ENCODE data around the gene COL20A1. TPM values are rescaled to one million over a fixed set of nuclear protein-coding genes. Genes with fewer than 3 reads are reported as not detected.

COL20A1 gene
- total RNA-seq, 1 experiment from 2014 or later: 0.23 TPM

- no TSS peak for BruUV-seq (replicated peaks)
- in situ Hi-C loops (cut with HindIII; ENCODE audit: low pct_unique_long_range_greater_than_20kb, low sequenced_read_pairs): no loop called here
- Histone ChIP-seq H3K4me3 (ENCODE audit: low read depth in 2 of 2, low read length in 2 of 2) (no peak overlapping the region), H3K27me3 (ENCODE audit: control insufficient read depth, insufficient read depth, low read length) (no peaks in the 10 kb centered on the region), H3K4me1 (ENCODE audit: control insufficient read depth, insufficient read depth, low read length) (peaks cover 3% of the 10 kb centered on the region; the same call in 1 of the 2 replicates), H3K27ac (ENCODE audit: low read length) (no peak overlapping the region), H3K36me3 (ENCODE audit: control insufficient read depth, insufficient read depth, low read length) (no peaks in the 10 kb centered on the region), H3K9me3 (ENCODE audit: control insufficient read depth, insufficient read depth, low read depth, low read length) (no peaks in the 10 kb centered on the region)
- ChIA-PET POLR2A (no interaction called here), CTCF (no interaction called here)
- TF ChIP-seq SIN3A (IDR thresholded peaks at IDR 0.05; ENCODE audit: borderline replicate concordance, insufficient read depth, low read depth, low read length): no peak
- no peak for TF ChIP-seq POLR2AphosphoS5 (IDR thresholded peaks at IDR 0.05; ENCODE audit: low read depth, low read length)
- TF ChIP-seq TCF7L2 (IDR thresholded peaks at IDR 0.05; ENCODE audit: low read depth, low read length): no peak
- TF ChIP-seq CTCF (IDR thresholded peaks at IDR 0.05): no peak
- TF ChIP-seq REST (IDR thresholded peaks at IDR 0.05; ENCODE audit: insufficient read depth in 1 of 2, low read depth in 2 of 2, low read length in 1 of 2): no peak
- DNase-seq (ENCODE audit: low read depth, low spot score): no peak
- ATAC-seq: no peak
- intact Hi-C loops (cut with micrococcal nuclease; ENCODE audit: unreplicated experiment): no loop called here
These were observed 13.9 kb downstream of the COL20A1 start for GRCh38 chr20:63306673-63307537.

GRCh38 chr20:63307538-63308217 lies 14.7 kb downstream of the COL20A1 start:
- in situ Hi-C loops (cut with HindIII; ENCODE audit: low pct_unique_long_range_greater_than_20kb, low sequenced_read_pairs): no loop called here
- BruUV-seq (replicated peaks): no TSS peak
- ChIA-PET CTCF (no interaction called here), POLR2A (no interaction called here)
- no peaks in the 10 kb centered on the region for H3K9me3 ChIP-seq (ENCODE audit: control insufficient read depth, insufficient read depth, low read depth, low read length)
- no peak overlapping the region for H3K27ac ChIP-seq (ENCODE audit: low read length)
- H3K4me1 ChIP-seq (ENCODE audit: control insufficient read depth, insufficient read depth, low read length): peaks cover 3% of the 10 kb centered on the region; the same call in 1 of the 2 replicates
- TF ChIP-seq SIN3A (IDR thresholded peaks at IDR 0.05; ENCODE audit: borderline replicate concordance, insufficient read depth, low read depth, low read length) (no peak), POLR2AphosphoS5 (IDR thresholded peaks at IDR 0.05; ENCODE audit: low read depth, low read length) (no peak), REST (IDR thresholded peaks at IDR 0.05; ENCODE audit: insufficient read depth in 1 of 2, low read depth in 2 of 2, low read length in 1 of 2) (no peak), TCF7L2 (IDR thresholded peaks at IDR 0.05; ENCODE audit: low read depth, low read length) (no peak), CTCF (IDR thresholded peaks at IDR 0.05) (no peak)
- intact Hi-C loops (cut with micrococcal nuclease; ENCODE audit: unreplicated experiment): no loop called here
- H3K4me3 ChIP-seq (ENCODE audit: low read depth in 2 of 2, low read length in 2 of 2): no peak overlapping the region
- DNase-seq (ENCODE audit: low read depth, low spot score) (no peak), ATAC-seq (no peak)
- no peaks in the 10 kb centered on the region for H3K27me3 ChIP-seq (ENCODE audit: control insufficient read depth, insufficient read depth, low read length)
- no peaks in the 10 kb centered on the region for H3K36me3 ChIP-seq (ENCODE audit: control insufficient read depth, insufficient read depth, low read length)
